NT2/D1 (cell line): ENCODE results near the gene SETD5.

Experiments used
- SUZ12 ChIP-seq: IDR thresholded peaks from 2 replicates; pipeline ENCODE4 v1.6.1; 2011; ENCODE audit not compliant: insufficient read length, insufficient read depth; ENCODE audit errors: extremely low read depth
- YY1 ChIP-seq: IDR thresholded peaks from 2 replicates; pipeline ENCODE4 v1.6.1; 2011; ENCODE audit not compliant: insufficient read length, insufficient read depth
- ZNF274 ChIP-seq: IDR thresholded peaks from 2 replicates; pipeline ENCODE4 v1.6.1; 2011; ENCODE audit warnings: mild to moderate bottlenecking, low read depth, low read length

GRCh38 chr3:9349321-9350117 lies 47.9 kb upstream of the SETD5 start:
- no peak for TF ChIP-seq ZNF274
- TF ChIP-seq YY1: no peak
- TF ChIP-seq SUZ12: no peak
